K562 (cell line): ENCODE data around the gene SHROOM3. TPM values are rescaled to one million over a fixed set of nuclear protein-coding genes. Genes with fewer than 3 reads are reported as not detected.

Source experiments
- ATAC-seq: fragments of 200-7000 bp; cut with Tn5 transposase; 3 replicates; pipeline ENCODE4 v1.9.1; 2020; ENCODE audit warnings: moderate library complexity
- BruUV-seq: library from RNA; stranded (reverse); fragments of 400-500 nt; replicated peaks from 2 replicates; lab custom pipeline; 2021; lab: Mats Ljungman, UMichigan
- CTCF ChIA-PET: fragments of 300-600 bp; formaldehyde crosslinking; extraction: SDS; loops from one replicate; lab custom pipeline; 2021; ENCODE audit warnings: low intra/inter-chr PET ratio; lab: Yijun Ruan, JAX
- POLR2A ChIA-PET: fragments of 300-600, 350-650 bp; sonication (Branson Sonifier 250); formaldehyde crosslinking; extraction: SDS; loops from one replicate; lab custom pipeline; 2021; ENCODE audit warnings: antibody characterized with exemption, inconsistent platforms; lab: Yijun Ruan, JAX
- DNase-seq, 4 experiments: peaks; one replicate each; pipeline versions ENCODE4 v3.0.0 to v3.0.0-alpha.2; 2011 to 2018; ENCODE audit warnings: low spot score in 3 of 4, mixed read lengths in 3 of 4; ENCODE audit errors: extremely low read depth in 1 of 4
- FAIRE-seq: peaks from 2 replicates; lab custom pipeline; 2011; peaks lifted over from hg19 to GRCh38; lab: Jason Lieb, UNC
- H2AFZ ChIP-seq: 2 replicates; pipeline ENCODE4 v1.6.0; 2011; ENCODE audit warnings: low read depth, low read length, control low read depth, inconsistent platforms
- H3K27ac ChIP-seq: fragments of 200-600 bp; 3 replicates; pipeline ENCODE4 v1.8.0; 2011; ENCODE audit warnings: low read depth, mild to moderate bottlenecking, control low read depth, inconsistent platforms, low read length, moderate library complexity, mixed read lengths; ENCODE audit errors: extremely low read depth
- H3K27me3 ChIP-seq, 2 experiments: fragments of 300-600 bp in 1 of 2; 2 replicates in 1 of 2; 3 replicates in 1 of 2; pipeline versions ENCODE4 v1.6.0 to v1.8.0; 2011; ENCODE audit warnings: inconsistent platforms in 2 of 2, low read length in 2 of 2, mild to moderate bottlenecking in 1 of 2, mixed read lengths in 1 of 2, moderate library complexity in 1 of 2; ENCODE audit not compliant: control insufficient read depth in 2 of 2, insufficient read depth in 2 of 2
- H3K36me3 ChIP-seq: fragments of 300-600 bp; 3 replicates; pipeline ENCODE4 v1.8.0; 2011; ENCODE audit warnings: mild to moderate bottlenecking, low read length, inconsistent platforms; ENCODE audit not compliant: control insufficient read depth, insufficient read depth
- H3K4me1 ChIP-seq, 2 experiments: fragments of 200-600 bp in 1 of 2; replicated peaks in 1 of 2; 2 replicates in 1 of 2; 3 replicates in 1 of 2; pipeline versions ENCODE4 v1.5.1 to v1.8.0; 2011; ENCODE audit warnings: inconsistent platforms in 2 of 2, low read length in 2 of 2, mild to moderate bottlenecking in 1 of 2, mixed read lengths in 1 of 2, moderate library complexity in 1 of 2; ENCODE audit not compliant: control insufficient read depth in 2 of 2, insufficient read depth in 2 of 2
- H3K4me2 ChIP-seq: 2 replicates; pipeline ENCODE4 v1.6.1; 2011; ENCODE audit warnings: low read length, control low read depth, inconsistent platforms, mixed read lengths; ENCODE audit not compliant: insufficient read depth
- H3K4me3 ChIP-seq: fragments of 200-600 bp; sonication (generic), shearing (Covaris generic); 2 replicates; pipeline ENCODE4 v1.5.1; 2016; ENCODE audit warnings: control low read depth, inconsistent platforms
- H3K79me2 ChIP-seq: fragments of 200-600 bp; 3 replicates; pipeline ENCODE4 v1.8.0; 2011; ENCODE audit warnings: low read length, inconsistent platforms; ENCODE audit not compliant: control insufficient read depth, insufficient read depth
- H3K9ac ChIP-seq, 2 experiments: 2 replicates each; pipeline versions ENCODE4 v1.6.0 to v1.6.1; 2011; ENCODE audit warnings: low read depth in 2 of 2, low read length in 2 of 2, control low read depth in 1 of 2, inconsistent platforms in 1 of 2, mild to moderate bottlenecking in 1 of 2, mixed read lengths in 1 of 2; ENCODE audit not compliant: insufficient read depth in 1 of 2
- H3K9me1 ChIP-seq: one replicate; pipeline ENCODE4 v1.6.0; 2011; ENCODE audit warnings: inconsistent platforms, mild to moderate bottlenecking, low read length, moderate library complexity; ENCODE audit not compliant: control insufficient read depth, insufficient read depth
- H3K9me3 ChIP-seq: replicated peaks from 2 replicates; pipeline ENCODE4 v1.5.1; 2011; ENCODE audit warnings: low read depth, low read length, inconsistent platforms; ENCODE audit not compliant: control insufficient read depth, insufficient read depth
- H4K20me1 ChIP-seq: replicated peaks from 2 replicates; pipeline ENCODE4 v1.6.1; 2011; ENCODE audit warnings: low read length, inconsistent platforms, mixed read lengths; ENCODE audit not compliant: control insufficient read depth, insufficient read depth
- FUS ChIP-seq: fragments of 200-400 bp; formaldehyde crosslinking; optimal IDR thresholded peaks from 2 replicates; pipeline ENCODE3; 2017; ENCODE audit warnings: low read depth, low read length
- GTF2A2 ChIP-seq: IDR thresholded peaks from 2 replicates; pipeline ENCODE4 v1.6.1; 2016; ENCODE audit warnings: mild to moderate bottlenecking, missing genetic modification characterization, missing compliant biosample characterization
- GTF2E2 ChIP-seq: fragments of 200-800 bp; sonication (Bioruptor generic); IDR thresholded peaks from 2 replicates; pipeline ENCODE4 v1.6.1; 2016; ENCODE audit warnings: missing genetic modification characterization, missing compliant biosample characterization
- MIER1 ChIP-seq: fragments of 450-650 bp; IDR thresholded peaks from 2 replicates; pipeline ENCODE4 v1.6.1; 2016; ENCODE audit warnings: antibody characterized with exemption, mild to moderate bottlenecking, low read depth
- MYBL2 ChIP-seq, 2 experiments: fragments of 450-650 bp in 1 of 2; sonication (generic) in 1 of 2; formaldehyde crosslinking in 1 of 2; IDR thresholded peaks; 2 replicates each; pipeline versions ENCODE4 v1.6.1 to v1.8.1; 2017 to 2022; ENCODE audit warnings: borderline replicate concordance in 1 of 2, inconsistent platforms in 1 of 2, low read depth in 1 of 2, mild to moderate bottlenecking in 1 of 2, missing genetic modification reagents in 1 of 2, moderate library complexity in 1 of 2
- RBFOX2 ChIP-seq: fragments of 200-400 bp; formaldehyde crosslinking; IDR thresholded peaks from 2 replicates; pipeline ENCODE4 v1.6.1; 2017; ENCODE audit warnings: low read depth, mild to moderate bottlenecking, low read length, moderate library complexity
- SOX6 ChIP-seq: fragments of 450-650 bp; IDR thresholded peaks from 2 replicates; pipeline ENCODE4 v1.6.1; 2014; ENCODE audit warnings: mild to moderate bottlenecking
- SPI1 ChIP-seq: IDR thresholded peaks from 2 replicates; pipeline ENCODE4 v1.6.1; 2011; ENCODE audit warnings: low read depth, low read length, control low read depth, borderline replicate concordance
- TARDBP ChIP-seq: fragments of 450-650 bp; IDR thresholded peaks from 2 replicates; pipeline ENCODE4 v1.6.1; 2016
- THRA ChIP-seq: fragments of 450-650 bp; IDR thresholded peaks from 2 replicates; pipeline ENCODE4 v1.6.1; 2017; ENCODE audit warnings: mild to moderate bottlenecking, moderate library complexity
- WGBS: fragments of 100-300 bp; shearing (Covaris generic); methylation state at CpG from one replicate; pipeline ENCODE4 v1.1.6; 2016; ENCODE audit warnings: low coverage, mixed read lengths; ENCODE audit not compliant: insufficient coverage; ENCODE audit errors: missing lambda C conversion rate; 5-methylcytosine and 5-hydroxymethylcytosine counted together
- in situ Hi-C: fragments of 300-500 bp; cut with MboI; formaldehyde crosslinking; loops from 4 replicates; pipeline ENCODE4 v1.15.0; 2018; ENCODE audit warnings: inconsistent platforms, mixed read lengths
- intact Hi-C: fragments of 100-400 bp; cut with micrococcal nuclease; formaldehyde crosslinking; loops from 2 replicates; pipeline ENCODE4 v1.14.2; 2022
- polyA plus RNA-seq, 8 experiments: library from polyadenylated mRNA; depleted of rRNA in 4 of 8; stranded (reverse) in 5 of 8; unstranded in 3 of 8; fragments of >200 nt; fragmentation: Nextera tagmentation in 2 of 8; fragmentation: Illumina TruSeq in 1 of 8; extraction: Ambion mirVana in 2 of 8; extraction: Trizol in 1 of 8; gene quantifications; 2 replicates each; pipeline versions ENCODE4 v1.2.1 to v1.2.3, GENCODE V29; 2011 to 2014; ENCODE audit warnings: inconsistent platforms in 1 of 8, missing spikeins in 1 of 8
- total RNA-seq, 7 experiments: library from RNA; depleted of rRNA in 6 of 7; stranded (reverse); fragments of >200 nt in 6 of 7; fragmentation: Illumina TruSeq in 2 of 7; extraction: Trizol in 2 of 7; gene quantifications; 2 replicates each; pipeline versions ENCODE4 v1.2.1 to v1.2.3, GENCODE V29; 2011 to 2021; ENCODE audit warnings: low replicate concordance in 1 of 7

SHROOM3 gene
- total and polyA plus RNA-seq, 9 of the 15 experiments (the other 6 are each of a cell fraction or from before 2014, with no cell fraction given), result 0.01 to 0.07 TPM; not detected in 7

DNA sequence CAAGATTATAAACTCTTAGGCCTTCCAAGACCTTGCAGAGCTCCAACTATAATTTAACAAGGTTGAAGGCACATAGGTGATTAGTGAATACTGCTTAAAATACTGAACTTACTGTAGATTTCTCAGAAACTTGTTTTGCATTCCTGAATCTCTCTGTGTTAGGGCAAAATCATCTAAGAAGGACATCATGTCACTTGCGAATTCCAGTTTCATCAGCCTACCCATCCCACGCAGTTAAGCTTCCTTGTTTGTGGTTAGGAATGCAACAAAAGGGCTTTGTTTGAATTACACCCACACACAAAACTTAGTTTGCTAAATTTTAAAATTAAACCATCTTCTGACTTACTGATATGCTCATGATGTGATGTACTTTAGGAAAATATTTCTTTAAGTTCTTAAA is 288.9 kb downstream of the SHROOM3 start:
- H2AFZ ChIP-seq, result no peak overlapping the region
- peaks cover 4 to 5% of the 10 kb centered on the region in 2 experiments; a peak in 3 of 5 replicates for H3K27me3 ChIP-seq
- H4K20me1 ChIP-seq, result no peaks in the 10 kb centered on the region
- ChIA-PET POLR2A (no interaction called here), CTCF (no interaction called here)
- H3K9ac ChIP-seq, result no peak overlapping the region
- no peak overlapping the region for H3K4me3 ChIP-seq
- TF ChIP-seq FUS, result no peak
- no peak for TF ChIP-seq MIER1
- 0 out of 2 replicates have a peak, but pooled peaks have one; percentile 16 for TF ChIP-seq SOX6
- FAIRE-seq (no peak), DNase-seq (no peak), ATAC-seq (no peak)
- no peak overlapping the region for H3K4me2 ChIP-seq
- H3K9me1 ChIP-seq, result no peaks in the 10 kb centered on the region
- intact Hi-C loops, result no loop called here
- no peaks in the 10 kb centered on the region for H3K36me3 ChIP-seq
- H3K9me3 ChIP-seq, result no peaks in the 10 kb centered on the region
- in situ Hi-C loops, result no loop called here
- WGBS, result 0% methylated on average over 2 of the region's 2 CpGs
- H3K27ac ChIP-seq, result no peak overlapping the region
- no peaks in the 10 kb centered on the region for H3K4me1 ChIP-seq
- no peaks in the 10 kb centered on the region for H3K79me2 ChIP-seq
- BruUV-seq, result no TSS peak

DNA sequence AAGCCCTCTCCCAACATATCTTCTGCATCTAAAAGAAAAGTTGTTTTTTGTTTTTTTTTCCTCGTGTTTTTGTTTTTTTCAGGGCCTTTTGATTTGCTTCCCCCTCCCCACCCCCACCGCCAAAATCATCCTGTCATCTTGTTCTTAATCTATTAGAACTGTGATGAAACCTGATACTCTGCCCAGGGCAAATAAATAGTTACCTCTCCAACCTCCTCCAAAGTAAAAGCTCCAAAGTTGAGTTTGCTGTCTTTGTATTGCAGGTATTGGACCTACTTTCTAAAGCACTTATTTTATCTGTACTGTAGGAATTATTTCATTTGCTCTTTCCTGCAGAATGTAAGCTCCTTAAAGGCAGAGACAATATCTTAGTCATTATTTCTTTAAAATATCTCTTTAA is 290.0 kb downstream of the SHROOM3 start:
- Histone ChIP-seq H3K4me3 (no peak overlapping the region), H3K9me1 (no peaks in the 10 kb centered on the region), H3K27me3 (peaks cover 0 to 4% of the 10 kb centered on the region in 2 experiments; a peak in 2 of 5 replicates), H3K79me2 (no peaks in the 10 kb centered on the region), H2AFZ (no peak overlapping the region), H3K9me3 (no peaks in the 10 kb centered on the region), H3K4me2 (no peak overlapping the region), H3K9ac (no peak overlapping the region), H4K20me1 (no peaks in the 10 kb centered on the region), H3K4me1 (no peaks in the 10 kb centered on the region), H3K36me3 (no peaks in the 10 kb centered on the region), H3K27ac (no peak overlapping the region)
- WGBS, result 0% methylated on average over 1 of the region's 2 CpGs
- in situ Hi-C loops (no loop called here), intact Hi-C loops (no loop called here)
- DNase-seq (no peak), ATAC-seq (no peak), FAIRE-seq (no peak)
- TF ChIP-seq TARDBP (no peak), GTF2E2 (tag) (no peak), MYBL2 (IDR thresholded peaks at IDR 0.05; ENCODE audit: low read depth) (no peak), MYBL2 (CRISPR knock-in tag; IDR thresholded peaks at IDR 0.05; ENCODE audit: borderline replicate concordance) (no peak), SPI1 (no peak), GTF2A2 (tag) (no peak), THRA (no peak), RBFOX2 (no peak)
- ChIA-PET POLR2A (interaction anchor here (0.7 kb wide), 1 partner anchor 17 kb away, joined by 3 read pairs; no protein-coding TSS in a partner anchor), CTCF (no interaction called here)
- no TSS peak for BruUV-seq
